ENCODE data around the gene AP3S2. TPM values are rescaled to one million over a fixed set of nuclear protein-coding genes. Genes with fewer than 3 reads are reported as not detected.

Gene AP3S2
- total and polyA plus RNA-seq, 2 of the 13 experiments (the other 11 are each of a cell fraction or from before 2014, with no cell fraction given) = 17.6 to 44.4 TPM

GRCh38 chr15:89874926-89875564 lies 18.7 kb downstream of the AP3S2 start (continued):
- TF ChIP-seq AFF4 (CRISPR knock-in tag; IDR thresholded peaks at IDR 0.05) (no peak), KLF6 (CRISPR knock-in tag; IDR thresholded peaks at IDR 0.05) (no peak), MATR3 (CRISPR knock-in tag; IDR thresholded peaks at IDR 0.05) (no peak), FOXK1 (CRISPR knock-in tag; IDR thresholded peaks at IDR 0.05; ENCODE audit: borderline replicate concordance, low read depth) (no peak), TSC22D2 (CRISPR knock-in tag; IDR thresholded peaks at IDR 0.05; ENCODE audit: borderline replicate concordance) (0 out of 2 replicates have a peak, but pooled peaks have one; percentile 40), PTBP1 (IDR thresholded peaks at IDR 0.05; ENCODE audit: low read depth, low read length, poor library complexity, severe bottlenecking) (no peak), ZFP1 (CRISPR knock-in tag; IDR thresholded peaks at IDR 0.05) (0 out of 2 replicates have a peak, but pooled peaks have one; percentile 44), HOXA9 (CRISPR knock-in tag; IDR thresholded peaks at IDR 0.05; ENCODE audit: borderline replicate concordance) (no peak), SCMH1 (CRISPR knock-in tag; IDR thresholded peaks at IDR 0.05; ENCODE audit: borderline replicate concordance) (no peak), ZNF484 (CRISPR knock-in tag; IDR thresholded peaks at IDR 0.05; ENCODE audit: borderline replicate concordance, low read depth) (no peak), SRF (IDR thresholded peaks at IDR 0.05; ENCODE audit: low read depth, low read length) (no peak), NCOA2 (CRISPR knock-in tag; IDR thresholded peaks at IDR 0.05) (no peak), ZNF512B (CRISPR knock-in tag; IDR thresholded peaks at IDR 0.05; ENCODE audit: borderline replicate concordance) (no peak), ZMAT3 (CRISPR knock-in tag; conservative IDR thresholded peaks at IDR 0.05) (no peak), RNF2 (conservative IDR thresholded peaks at IDR 0.05; ENCODE audit: low read depth) (no peak), NR3C1 (CRISPR knock-in tag; IDR thresholded peaks at IDR 0.05) (no peak), ZIK1 (CRISPR knock-in tag; IDR thresholded peaks at IDR 0.05; ENCODE audit: borderline replicate concordance, low read depth) (no peak), ZNF569 (CRISPR knock-in tag; IDR thresholded peaks at IDR 0.05; ENCODE audit: borderline replicate concordance) (no peak), IRF2 (CRISPR knock-in tag; IDR thresholded peaks at IDR 0.05) (0 out of 2 replicates have a peak, but pooled peaks have one; percentile 37), ZKSCAN5 (CRISPR knock-in tag; IDR thresholded peaks at IDR 0.05) (no peak), SRSF9 (IDR thresholded peaks at IDR 0.05; ENCODE audit: borderline replicate concordance, insufficient read depth, low read depth, low read length, poor library complexity, severe bottlenecking) (no peak), ZNF207 (IDR thresholded peaks at IDR 0.05; ENCODE audit: borderline replicate concordance) (no peak), ZNF468 (CRISPR knock-in tag; IDR thresholded peaks at IDR 0.05) (no peak), AGO2 (optimal IDR thresholded peaks at IDR 0.05; ENCODE audit: low read depth, low read length) (no peak), NR2F1 (CRISPR knock-in tag; IDR thresholded peaks at IDR 0.05) (no peak), ZFP36L2 (CRISPR knock-in tag; IDR thresholded peaks at IDR 0.05) (no peak)

All from HepG2 (cell line).